Fibroblast of mammary gland (primary cell): ENCODE results near the gene SUCNR1.

Source experiments
- DNase-seq: peaks from one replicate; pipeline ENCODE4 v3.0.0-alpha.2; 2010; ENCODE audit warnings: low read depth
- H3K4me3 ChIP-seq: 2 replicates; pipeline ENCODE4 v1.5.1; 2011; ENCODE audit warnings: low read depth, mild to moderate bottlenecking, low read length, moderate library complexity; ENCODE audit not compliant: control insufficient read depth
- TF ChIP-seq, protein P1 (sequence below): conservative IDR thresholded peaks from 2 replicates; pipeline ENCODE4 v1.5.1; 2011; ENCODE audit warnings: low read depth, low read length, inconsistent platforms; ENCODE audit not compliant: control insufficient read depth, insufficient read depth

The SUCNR1 gene, protein sequence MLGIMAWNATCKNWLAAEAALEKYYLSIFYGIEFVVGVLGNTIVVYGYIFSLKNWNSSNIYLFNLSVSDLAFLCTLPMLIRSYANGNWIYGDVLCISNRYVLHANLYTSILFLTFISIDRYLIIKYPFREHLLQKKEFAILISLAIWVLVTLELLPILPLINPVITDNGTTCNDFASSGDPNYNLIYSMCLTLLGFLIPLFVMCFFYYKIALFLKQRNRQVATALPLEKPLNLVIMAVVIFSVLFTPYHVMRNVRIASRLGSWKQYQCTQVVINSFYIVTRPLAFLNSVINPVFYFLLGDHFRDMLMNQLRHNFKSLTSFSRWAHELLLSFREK

DNA sequence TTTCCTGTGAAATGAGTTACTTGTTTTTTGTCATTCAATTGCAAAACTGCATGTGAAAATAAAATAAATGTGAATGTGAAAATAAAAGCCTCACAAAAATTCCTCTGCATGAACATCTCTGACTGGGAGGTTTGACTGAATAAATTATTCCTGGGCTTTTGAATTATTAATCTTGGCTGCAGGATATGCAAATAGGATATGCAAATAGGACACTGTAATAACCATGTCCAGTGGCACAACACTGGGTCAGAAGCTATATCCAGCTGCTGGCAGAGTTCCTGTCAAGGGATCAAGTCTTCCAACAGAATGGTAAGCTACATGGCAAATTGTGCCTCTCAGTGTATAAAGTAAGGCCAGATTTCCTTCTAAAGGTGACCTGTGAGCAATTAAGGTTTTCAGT is at the start of gene SUCNR1:
Gene SUCNR1 (plus strand): TSS at position 246 of the 400 bp plus-strand sequence. CDS start 6,250 bp downstream, outside the sequence.
- no peak within 1 kb of the TSS for H3K4me3 ChIP-seq
- TF ChIP-seq, protein P1, sequence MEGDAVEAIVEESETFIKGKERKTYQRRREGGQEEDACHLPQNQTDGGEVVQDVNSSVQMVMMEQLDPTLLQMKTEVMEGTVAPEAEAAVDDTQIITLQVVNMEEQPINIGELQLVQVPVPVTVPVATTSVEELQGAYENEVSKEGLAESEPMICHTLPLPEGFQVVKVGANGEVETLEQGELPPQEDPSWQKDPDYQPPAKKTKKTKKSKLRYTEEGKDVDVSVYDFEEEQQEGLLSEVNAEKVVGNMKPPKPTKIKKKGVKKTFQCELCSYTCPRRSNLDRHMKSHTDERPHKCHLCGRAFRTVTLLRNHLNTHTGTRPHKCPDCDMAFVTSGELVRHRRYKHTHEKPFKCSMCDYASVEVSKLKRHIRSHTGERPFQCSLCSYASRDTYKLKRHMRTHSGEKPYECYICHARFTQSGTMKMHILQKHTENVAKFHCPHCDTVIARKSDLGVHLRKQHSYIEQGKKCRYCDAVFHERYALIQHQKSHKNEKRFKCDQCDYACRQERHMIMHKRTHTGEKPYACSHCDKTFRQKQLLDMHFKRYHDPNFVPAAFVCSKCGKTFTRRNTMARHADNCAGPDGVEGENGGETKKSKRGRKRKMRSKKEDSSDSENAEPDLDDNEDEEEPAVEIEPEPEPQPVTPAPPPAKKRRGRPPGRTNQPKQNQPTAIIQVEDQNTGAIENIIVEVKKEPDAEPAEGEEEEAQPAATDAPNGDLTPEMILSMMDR: no peak
- no peak for DNase-seq

DNA sequence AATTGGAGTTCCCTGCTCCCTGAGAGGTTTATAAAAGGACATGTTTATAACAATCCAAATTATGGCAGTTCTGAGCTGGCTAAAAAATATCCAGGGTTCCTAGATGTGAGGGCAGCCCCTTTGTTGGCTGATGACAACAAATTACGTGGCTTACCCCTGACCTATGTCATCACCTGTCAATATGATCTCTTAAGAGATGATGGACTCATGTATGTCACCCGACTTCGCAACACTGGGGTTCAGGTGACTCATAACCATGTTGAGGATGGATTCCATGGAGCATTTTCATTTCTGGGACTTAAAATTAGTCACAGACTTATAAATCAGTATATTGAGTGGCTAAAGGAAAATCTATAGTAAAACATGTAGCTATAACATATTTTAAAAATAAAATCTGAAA is 45.6 kb upstream of the SUCNR1 start:
- no peak overlapping the region for H3K4me3 ChIP-seq
- TF ChIP-seq, protein P1: no peak
- DNase-seq: peak; percentile 78

DNA sequence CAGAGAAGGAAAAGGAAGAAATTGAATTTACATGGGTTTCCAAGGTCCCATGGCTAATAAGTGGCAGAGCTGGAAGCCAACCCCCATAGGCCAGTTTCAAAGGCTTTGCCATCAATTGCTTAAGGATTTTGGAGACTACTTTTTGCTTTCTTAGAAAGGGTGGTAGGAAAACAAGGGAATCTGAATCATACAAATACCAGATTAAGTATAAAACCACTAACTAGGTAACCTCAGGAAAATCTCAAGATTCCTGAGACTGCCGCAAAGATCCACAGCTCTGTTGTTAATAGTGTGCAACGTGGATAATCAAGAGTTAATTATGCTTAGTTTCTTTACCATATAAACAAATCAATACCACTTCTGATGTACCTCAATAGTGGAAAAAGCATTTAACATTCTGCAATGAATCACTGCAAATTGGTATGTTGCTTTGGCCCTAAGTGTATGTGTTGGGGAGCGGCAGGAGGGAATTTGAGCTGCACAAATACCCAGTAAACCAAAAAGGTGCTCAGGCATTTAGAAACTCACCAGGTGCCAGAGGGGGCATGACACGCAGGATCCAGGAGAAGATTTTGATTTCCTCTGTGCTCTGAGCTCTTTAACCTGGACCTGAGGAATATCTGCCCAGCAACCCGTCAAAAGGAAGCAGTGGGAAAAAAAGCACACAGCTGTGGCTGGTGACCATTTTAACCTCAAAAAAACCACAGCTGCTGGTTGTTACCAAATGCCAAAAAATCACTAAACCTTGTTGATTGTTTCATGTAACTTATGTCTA is 37.5 kb upstream of the SUCNR1 start:
- H3K4me3 ChIP-seq: no peak overlapping the region
- TF ChIP-seq, protein P1: no peak
- DNase-seq: peak; percentile 65

DNA sequence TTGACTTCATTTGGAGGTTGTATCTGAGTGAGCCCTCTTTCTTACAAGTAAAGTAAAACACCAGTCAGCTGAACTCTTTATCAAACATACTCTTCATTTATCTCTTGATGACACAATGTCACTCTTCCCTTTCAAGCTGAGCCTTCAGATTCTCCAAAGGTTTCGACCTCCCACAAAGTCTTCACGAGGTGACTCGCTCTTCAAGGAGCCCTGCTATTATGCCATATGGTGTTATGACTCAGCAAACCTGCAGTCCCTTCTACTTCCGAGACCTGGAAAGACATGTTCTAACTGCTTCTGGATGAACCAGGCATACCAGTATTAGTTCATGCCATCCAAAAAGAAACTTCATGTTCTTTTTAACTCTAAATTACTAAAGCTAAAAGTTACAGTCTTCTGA is 36.4 kb upstream of the SUCNR1 start:
- H3K4me3 ChIP-seq: no peak overlapping the region
- peak; percentile 82 for DNase-seq
- TF ChIP-seq, protein P1: no peak

DNA sequence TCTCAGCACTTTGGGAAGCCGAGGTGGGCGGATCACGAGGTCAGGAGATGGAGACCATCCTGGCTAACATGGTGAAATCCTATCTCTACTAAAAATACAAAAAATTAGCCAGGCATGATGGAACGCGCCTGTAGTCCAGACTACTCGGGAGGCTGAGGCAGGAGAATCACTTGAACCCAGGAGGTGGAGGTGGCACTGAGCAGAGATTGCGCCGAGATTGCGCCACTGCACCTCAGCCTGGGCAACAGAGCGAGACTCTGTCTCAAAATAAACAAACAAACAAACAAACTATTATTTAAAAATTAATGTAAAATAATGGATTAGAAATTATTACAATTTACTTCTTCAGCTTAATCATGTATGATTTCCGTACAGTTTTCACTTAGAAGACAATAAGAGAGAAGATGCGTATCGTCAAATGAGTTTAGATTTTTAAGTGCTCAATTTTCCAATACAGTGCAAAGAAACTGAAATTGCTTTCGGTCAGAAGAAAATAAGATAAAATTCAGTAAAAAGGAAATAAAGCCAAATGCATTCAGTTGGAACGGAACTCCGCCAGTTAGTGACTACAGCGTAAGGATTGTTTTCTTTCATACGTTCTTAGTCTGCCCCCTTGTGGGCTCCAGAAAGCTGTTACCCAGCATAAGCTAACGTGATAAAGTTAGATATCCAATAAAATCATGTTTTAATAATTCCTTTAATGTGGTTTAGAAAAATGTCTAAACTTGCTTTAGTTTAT is 34.7 kb upstream of the SUCNR1 start:
- TF ChIP-seq, protein P1: peak; percentile 82
- peak overlapping the region; percentile 35 for H3K4me3 ChIP-seq
- DNase-seq: peak; percentile 90

DNA sequence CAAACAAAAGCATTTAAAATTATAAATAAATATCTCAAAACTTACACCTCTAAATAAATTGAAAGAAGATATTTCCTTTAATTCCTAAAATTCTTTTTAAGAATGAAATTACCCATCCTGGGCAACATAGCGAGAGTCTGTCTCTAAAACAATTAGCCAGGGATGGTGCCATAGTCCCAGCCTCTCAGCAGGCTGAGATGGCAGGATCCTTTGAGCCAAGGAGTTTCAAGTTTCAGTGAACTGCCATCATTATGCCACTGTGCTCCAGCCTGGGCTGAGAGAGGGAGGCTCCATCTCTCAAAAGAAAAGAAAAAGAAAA is 34.2 kb upstream of the SUCNR1 start:
- no peak overlapping the region for H3K4me3 ChIP-seq
- DNase-seq: no peak
- TF ChIP-seq, protein P1: no peak
